Measurements from ENCODE around the gene NOXA1.

NOXA1 gene

GRCh38 chr9:137387891-137388560 lies 35.2 kb upstream of the NOXA1 start:
- no peak for DNase-seq

- no peak for DNase-seq
These were observed 34.4 kb upstream of the NOXA1 start for GRCh38 chr9:137388589-137389427.

DNA sequence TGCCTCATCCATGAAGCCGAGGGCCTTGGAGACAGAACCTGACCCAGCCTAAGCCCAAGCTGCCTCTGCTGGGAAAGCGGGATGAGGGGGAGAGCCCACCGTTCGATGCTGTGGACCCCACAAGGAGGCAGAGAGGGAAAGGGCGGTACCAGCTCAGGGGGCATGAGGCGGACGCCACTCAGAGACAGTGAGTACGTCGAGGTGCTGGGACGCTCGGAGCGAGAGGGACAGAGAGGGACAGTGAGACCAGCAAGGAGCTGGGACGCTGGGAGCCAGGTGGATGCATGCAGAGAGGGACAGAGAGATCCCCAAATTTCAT lies 33.8 kb upstream of the NOXA1 start:
- no peak for DNase-seq

DNA sequence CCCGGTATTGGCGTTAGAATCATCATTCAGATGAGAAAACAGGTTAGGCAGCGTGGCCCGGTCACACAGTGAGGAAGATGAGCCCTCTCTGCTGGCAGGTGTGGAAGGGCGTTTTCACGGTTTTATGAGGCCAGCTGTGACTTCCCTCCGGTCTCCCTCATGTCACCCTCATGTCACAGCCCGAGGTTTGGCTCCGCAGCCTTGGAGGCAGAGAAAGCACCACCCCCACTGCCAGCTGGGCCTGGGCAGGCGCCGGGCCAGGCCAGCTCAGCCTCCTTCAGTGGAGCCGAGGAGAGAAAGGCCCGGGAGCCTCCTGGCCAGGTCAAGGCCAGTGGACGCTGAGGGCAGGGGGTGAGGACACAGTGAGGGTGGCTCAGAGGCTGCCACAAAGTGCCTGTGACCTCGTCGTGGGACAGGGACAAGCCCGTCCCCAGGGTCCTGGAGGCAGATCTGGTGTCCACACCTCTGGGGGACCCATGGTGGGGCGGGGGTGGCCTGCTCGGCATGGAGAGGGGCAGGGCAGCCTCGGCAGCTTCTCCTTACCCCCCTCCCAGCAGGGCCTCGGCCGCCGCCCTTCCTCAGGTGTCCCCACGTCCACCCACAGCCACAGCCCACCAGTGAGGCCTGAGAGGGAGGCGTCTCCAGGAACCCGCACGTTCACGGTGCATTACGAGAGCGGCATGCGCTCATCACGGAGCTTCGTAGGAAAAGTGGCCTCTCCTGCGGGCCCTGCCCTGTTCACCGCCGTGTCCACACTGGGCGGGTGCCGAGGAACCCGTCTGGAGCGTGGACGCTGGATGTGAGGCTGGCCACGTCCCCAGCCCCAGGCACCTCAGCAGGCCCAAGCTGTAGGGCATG lies 32.4 kb upstream of the NOXA1 start:
- no peak for DNase-seq

GRCh38 chr9:137391411-137391754 lies 31.8 kb upstream of the NOXA1 start:
- no peak for DNase-seq

- DNase-seq: no peak
These were observed 30.8 kb upstream of the NOXA1 start for GRCh38 chr9:137392232-137393007.

- DNase-seq: no peak
These were observed 29.7 kb upstream of the NOXA1 start for GRCh38 chr9:137393176-137394150.

DNA sequence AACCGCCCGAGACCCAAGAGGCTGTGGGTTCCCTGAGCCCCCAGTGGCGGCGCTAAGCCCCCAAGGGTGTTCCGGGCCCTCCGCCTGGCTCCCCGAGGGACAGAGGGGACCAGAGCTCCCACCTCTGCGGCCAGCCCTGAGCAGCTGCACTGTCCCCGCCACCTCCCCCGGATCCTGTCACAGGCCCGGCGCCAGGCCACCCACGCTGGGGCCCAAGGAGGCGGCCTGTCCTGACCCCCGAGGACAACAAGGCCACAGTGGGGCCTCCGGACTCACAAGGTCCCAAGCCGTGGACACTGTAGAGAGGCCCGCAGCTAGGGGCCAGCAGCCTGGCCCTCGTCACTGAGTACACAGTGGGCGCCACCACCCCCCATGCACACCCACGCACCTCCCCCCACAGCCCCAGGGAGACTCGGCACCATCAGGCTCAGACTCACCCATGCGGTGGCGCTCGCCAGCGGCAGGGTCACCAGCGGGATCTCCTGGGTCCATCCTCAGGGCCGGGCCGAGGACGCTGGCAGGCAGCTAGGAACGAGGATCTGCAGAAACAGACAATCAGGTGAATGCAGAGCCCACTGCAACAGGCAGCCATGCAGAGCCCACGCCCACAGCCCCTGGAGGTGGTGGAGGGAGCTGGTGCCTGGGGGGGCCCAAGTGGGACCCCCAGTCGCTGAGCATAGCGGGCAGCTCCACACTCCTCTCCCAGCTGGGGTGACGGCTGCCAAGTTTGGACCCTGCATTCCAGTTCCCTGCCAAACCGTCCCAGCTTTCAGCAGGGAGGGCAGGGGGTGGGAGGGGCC lies 28.1 kb upstream of the NOXA1 start:
- DNase-seq: no peak

DNA sequence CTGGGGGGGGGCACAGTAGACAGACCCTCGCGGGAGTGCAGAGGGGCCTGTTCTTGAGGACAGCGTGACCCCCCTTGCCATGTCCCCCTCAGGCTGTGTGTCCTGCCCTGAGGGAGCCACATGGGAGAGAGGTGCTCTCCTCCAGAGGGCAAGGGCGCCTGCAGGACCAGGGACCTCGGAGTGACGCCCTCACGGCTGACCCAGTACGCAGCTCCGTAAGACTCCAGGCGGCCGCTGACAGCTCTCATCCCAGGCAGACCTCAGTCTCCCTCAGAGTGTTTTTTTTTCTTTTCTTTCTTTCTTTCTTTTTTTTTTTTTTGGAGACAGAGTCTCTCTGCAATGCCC lies 27.6 kb upstream of the NOXA1 start:
- no peak for DNase-seq

GRCh38 chr9:137396227-137396626 lies 27.0 kb upstream of the NOXA1 start:
- no peak for DNase-seq

- DNase-seq: no peak
These were observed 26.4 kb upstream of the NOXA1 start for GRCh38 chr9:137396634-137397367.

GRCh38 chr9:137397675-137398423 lies 25.3 kb upstream of the NOXA1 start:
- DNase-seq: no peak

DNA sequence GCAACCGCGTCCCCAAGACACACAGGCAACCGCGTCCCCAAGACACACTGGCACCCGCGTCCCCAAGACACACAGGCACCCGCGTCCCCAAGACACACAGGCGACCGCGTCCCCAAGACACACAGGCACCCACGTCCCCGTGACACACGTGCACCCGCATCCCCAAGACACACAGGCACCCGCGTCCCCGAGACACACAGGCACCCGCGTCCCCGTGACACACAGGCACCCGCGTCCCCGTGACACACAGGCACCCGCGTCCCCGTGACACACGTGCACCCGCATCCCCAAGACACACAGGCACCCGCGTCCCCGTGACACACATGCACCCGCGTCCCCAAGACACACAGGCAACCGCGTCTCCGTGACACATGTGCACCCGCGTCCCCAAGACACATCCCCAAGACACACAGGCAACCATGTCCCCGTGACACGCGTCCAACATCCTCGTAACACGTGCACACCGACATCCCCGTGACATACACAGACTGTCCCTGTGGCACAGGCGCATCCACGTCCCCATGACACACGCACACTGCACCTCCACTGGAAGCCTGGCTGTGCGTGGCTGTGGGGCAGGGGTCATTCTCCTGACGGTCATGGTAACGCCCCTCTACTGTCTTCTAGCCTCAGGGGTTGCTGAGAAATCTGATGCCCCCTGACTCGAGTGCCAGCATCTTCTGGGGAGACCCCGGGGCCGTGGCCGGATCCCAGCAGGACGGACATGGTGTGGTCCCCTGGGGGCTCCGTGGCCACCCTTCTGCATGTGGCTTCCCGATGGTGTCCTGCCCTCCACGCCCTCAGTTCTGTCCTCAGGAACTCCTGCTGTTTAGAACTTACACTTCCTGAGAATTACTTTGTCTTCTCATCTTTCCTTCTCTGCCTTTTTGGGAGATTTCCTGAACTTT lies 24.4 kb upstream of the NOXA1 start:
- DNase-seq: no peak

DNA sequence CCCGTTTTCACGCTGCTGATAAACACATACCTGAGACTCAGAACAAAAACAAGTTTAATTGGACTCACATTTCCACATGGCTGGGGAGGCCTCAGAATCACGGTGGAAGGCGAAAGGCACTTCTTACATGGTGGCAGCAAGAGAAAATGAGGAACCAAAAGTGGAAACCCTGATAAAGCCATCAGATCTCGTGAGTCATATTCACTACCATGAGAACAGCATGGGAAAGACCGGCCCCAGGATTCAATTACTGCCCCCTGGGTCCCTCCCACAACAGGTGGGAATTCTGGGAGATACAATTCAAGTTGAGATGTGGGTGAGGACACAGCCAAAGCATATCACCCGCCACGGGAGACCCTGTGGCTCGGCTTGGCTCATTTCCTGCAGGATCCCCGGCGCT lies 20.4 kb upstream of the NOXA1 start:
- DNase-seq: no peak

DNA sequence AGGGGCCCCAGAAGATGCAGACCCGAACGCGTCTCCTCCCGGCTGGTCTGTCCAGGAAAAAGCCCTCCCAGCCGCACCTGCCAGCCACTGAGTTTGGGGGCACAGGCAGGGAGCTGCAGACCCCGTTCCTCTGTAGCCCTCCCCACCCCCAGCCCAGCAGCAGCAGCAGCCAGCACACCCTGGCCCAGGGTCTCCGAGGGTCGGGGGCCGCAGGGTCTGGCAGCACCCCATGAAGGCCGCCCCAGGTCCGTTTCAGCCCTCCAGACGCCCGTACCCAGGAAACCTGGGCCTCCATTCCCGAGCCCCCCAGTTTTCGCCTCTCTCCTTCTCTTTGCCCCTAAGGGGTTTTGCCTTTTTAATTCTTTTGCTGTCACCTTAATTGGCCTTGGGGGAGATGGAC lies 19.9 kb upstream of the NOXA1 start:
- DNase-seq: no peak

- DNase-seq: no peak
These were observed 18.1 kb upstream of the NOXA1 start for GRCh38 chr9:137404961-137405567.

GRCh38 chr9:137405677-137406081 lies 17.5 kb upstream of the NOXA1 start:
- DNase-seq: no peak
